ENCODE measurements around the gene SKOR2. TPM values are rescaled to one million over a fixed set of nuclear protein-coding genes. Genes with fewer than 3 reads are reported as not detected.
"Not testable (repeated sequence)": the region's sequence is repeated elsewhere in the genome, so short reads cannot be mapped to it uniquely, and the experiment has no call there.

The SKOR2 gene
- total RNA-seq, 1 experiment from 2014 or later, result not detected

DNA sequence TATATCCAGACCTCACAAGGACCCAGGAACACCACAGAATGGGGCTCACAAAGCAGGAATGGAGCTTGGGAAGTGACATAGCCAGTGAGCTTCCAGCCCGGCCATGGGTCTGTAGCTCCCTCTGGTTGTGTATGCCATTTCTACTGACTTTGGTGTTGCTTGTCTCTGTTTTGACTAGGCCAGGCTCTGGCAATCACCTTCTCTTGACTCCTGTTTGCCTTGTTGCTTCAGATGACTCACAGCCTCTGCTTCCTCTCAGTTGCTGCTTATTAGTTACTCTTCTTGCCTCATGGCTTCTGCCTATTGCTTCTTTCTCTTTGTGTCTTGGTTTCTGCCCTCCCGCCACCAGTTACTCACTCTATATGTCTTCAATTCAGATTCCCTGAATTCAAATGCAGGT is 59.5 kb downstream of the SKOR2 start:
- Histone ChIP-seq H3K9me3 (ENCODE audit: insufficient read depth, low read depth) (no peaks in the 10 kb centered on the region), H3K4me1 (replicated peaks; ENCODE audit: insufficient read depth) (no peaks in the 10 kb centered on the region; the same call in 1 of the 2 replicates), H3K27ac (no peak overlapping the region), H3F3A (ENCODE audit: insufficient read depth, low read depth) (no peaks in the 10 kb centered on the region), H3K27me3 (ENCODE audit: insufficient read depth, low read depth) (no peaks in the 10 kb centered on the region), H3K9me2 (ENCODE audit: insufficient read depth) (no peaks in the 10 kb centered on the region), H2AFZ (0 out of 2 replicates have a peak overlapping the region, but pooled peaks have one; percentile 29), H3K4me3 (no peak overlapping the region), H3K4me2 (no peak overlapping the region), H4K20me1 (ENCODE audit: insufficient read depth) (no peaks in the 10 kb centered on the region), H3K79me2 (ENCODE audit: low read depth) (no peaks in the 10 kb centered on the region), H3K36me3 (ENCODE audit: low read depth) (no peaks in the 10 kb centered on the region)
- TF ChIP-seq, protein P1, sequence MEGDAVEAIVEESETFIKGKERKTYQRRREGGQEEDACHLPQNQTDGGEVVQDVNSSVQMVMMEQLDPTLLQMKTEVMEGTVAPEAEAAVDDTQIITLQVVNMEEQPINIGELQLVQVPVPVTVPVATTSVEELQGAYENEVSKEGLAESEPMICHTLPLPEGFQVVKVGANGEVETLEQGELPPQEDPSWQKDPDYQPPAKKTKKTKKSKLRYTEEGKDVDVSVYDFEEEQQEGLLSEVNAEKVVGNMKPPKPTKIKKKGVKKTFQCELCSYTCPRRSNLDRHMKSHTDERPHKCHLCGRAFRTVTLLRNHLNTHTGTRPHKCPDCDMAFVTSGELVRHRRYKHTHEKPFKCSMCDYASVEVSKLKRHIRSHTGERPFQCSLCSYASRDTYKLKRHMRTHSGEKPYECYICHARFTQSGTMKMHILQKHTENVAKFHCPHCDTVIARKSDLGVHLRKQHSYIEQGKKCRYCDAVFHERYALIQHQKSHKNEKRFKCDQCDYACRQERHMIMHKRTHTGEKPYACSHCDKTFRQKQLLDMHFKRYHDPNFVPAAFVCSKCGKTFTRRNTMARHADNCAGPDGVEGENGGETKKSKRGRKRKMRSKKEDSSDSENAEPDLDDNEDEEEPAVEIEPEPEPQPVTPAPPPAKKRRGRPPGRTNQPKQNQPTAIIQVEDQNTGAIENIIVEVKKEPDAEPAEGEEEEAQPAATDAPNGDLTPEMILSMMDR (conservative IDR thresholded peaks at IDR 0.05), result no peak
- no peak for TF ChIP-seq EZH2 (IDR thresholded peaks at IDR 0.05; ENCODE audit: low read depth)
- BruUV-seq (replicated peaks), result no TSS peak
- POLR2A ChIA-PET (ENCODE audit: unreplicated experiment), result no interaction called here
- CTCF ChIA-PET, result no interaction called here
- peak in 1 of 2 experiments; percentile 53 for DNase-seq
- intact Hi-C loops (cut with micrococcal nuclease; ENCODE audit: unreplicated experiment), result no loop called here

DNA sequence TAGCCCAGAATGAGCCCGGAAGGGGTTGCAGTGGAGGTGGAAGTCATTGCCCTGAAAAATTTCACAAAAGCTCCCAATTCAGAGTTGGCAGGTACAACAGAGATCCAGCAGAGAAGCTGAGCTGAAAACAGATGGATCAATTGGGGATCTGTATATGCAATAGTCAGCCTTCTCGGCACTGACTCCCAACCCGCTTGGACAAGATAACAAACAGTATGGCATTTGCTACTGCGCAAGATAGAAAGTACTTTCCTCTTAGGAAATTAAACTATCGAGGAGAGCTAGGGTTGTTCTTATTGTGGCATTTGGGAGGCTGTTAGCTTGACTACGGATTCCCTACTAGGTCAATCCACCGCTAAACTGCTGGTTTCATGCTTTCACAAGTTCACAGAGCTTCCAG is 63.7 kb downstream of the SKOR2 start:
- Histone ChIP-seq H3K27ac (no peak overlapping the region), H3K4me3 (no peak overlapping the region), H2AFZ (no peak overlapping the region), H3K36me3 (ENCODE audit: low read depth) (no peaks in the 10 kb centered on the region), H3K4me2 (no peak overlapping the region), H3K9me2 (ENCODE audit: insufficient read depth) (no peaks in the 10 kb centered on the region), H3K9me3 (ENCODE audit: insufficient read depth, low read depth) (peaks cover 4% of the 10 kb centered on the region; the same call in 1 of the 2 replicates), H3F3A (ENCODE audit: insufficient read depth, low read depth) (no peaks in the 10 kb centered on the region), H3K27me3 (ENCODE audit: insufficient read depth, low read depth) (no peaks in the 10 kb centered on the region), H4K20me1 (ENCODE audit: insufficient read depth) (no peaks in the 10 kb centered on the region), H3K4me1 (replicated peaks; ENCODE audit: insufficient read depth) (no peaks in the 10 kb centered on the region; the same call in 1 of the 2 replicates), H3K79me2 (ENCODE audit: low read depth) (no peaks in the 10 kb centered on the region)
- BruUV-seq (replicated peaks), result no TSS peak
- DNase-seq, result no peak
- intact Hi-C loops (cut with micrococcal nuclease; ENCODE audit: unreplicated experiment), result no loop called here
- ChIA-PET CTCF (no interaction called here), POLR2A (ENCODE audit: unreplicated experiment) (no interaction called here)
- TF ChIP-seq EZH2 (IDR thresholded peaks at IDR 0.05; ENCODE audit: low read depth), result no peak
- TF ChIP-seq, protein P1 (conservative IDR thresholded peaks at IDR 0.05), result no peak

DNA sequence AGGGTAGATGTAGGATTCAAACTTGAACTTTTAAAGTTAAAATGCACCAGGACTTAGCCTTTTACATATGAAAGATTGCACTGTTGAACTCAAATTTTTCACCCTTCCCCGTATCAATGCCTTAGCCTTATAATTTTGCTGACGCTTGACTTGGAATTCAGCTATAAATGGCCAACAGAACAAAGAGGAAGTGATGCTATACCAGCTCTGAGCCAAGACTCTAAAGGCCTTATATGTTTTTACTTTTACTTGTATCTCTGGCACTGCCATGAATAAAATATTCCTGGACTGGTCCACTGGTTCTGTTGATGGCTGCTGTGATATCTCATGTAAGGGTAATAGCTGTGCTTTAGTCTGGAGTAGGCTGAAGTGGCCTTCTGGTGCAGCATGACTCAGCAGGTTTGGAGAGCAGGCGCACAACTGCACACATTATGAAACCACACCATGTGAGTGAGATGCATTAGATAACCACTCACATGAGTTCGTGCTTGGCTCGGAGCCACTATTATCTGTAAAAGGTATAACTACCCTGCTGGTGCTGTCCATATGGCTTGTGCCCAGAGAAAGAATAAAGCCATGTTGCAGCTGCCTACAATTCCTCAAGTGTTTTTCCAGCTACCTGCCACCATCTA is 66.9 kb downstream of the SKOR2 start:
- TF ChIP-seq EZH2 (IDR thresholded peaks at IDR 0.05; ENCODE audit: low read depth), result no peak
- TF ChIP-seq, protein P1 (conservative IDR thresholded peaks at IDR 0.05), result no peak
- Histone ChIP-seq H3K9me2 (ENCODE audit: insufficient read depth) (no peaks in the 10 kb centered on the region), H4K20me1 (ENCODE audit: insufficient read depth) (no peaks in the 10 kb centered on the region), H3K79me2 (ENCODE audit: low read depth) (no peaks in the 10 kb centered on the region), H3K4me1 (replicated peaks; ENCODE audit: insufficient read depth) (no peaks in the 10 kb centered on the region), H3K27me3 (ENCODE audit: insufficient read depth, low read depth) (no peaks in the 10 kb centered on the region), H3K27ac (no peak overlapping the region), H3K4me3 (no peak overlapping the region), H3K36me3 (ENCODE audit: low read depth) (no peaks in the 10 kb centered on the region), H3F3A (ENCODE audit: insufficient read depth, low read depth) (no peaks in the 10 kb centered on the region), H3K9me3 (ENCODE audit: insufficient read depth, low read depth) (peaks cover 4% of the 10 kb centered on the region; the same call in 1 of the 2 replicates), H3K4me2 (no peak overlapping the region), H2AFZ (no peak overlapping the region)
- intact Hi-C loops (cut with micrococcal nuclease; ENCODE audit: unreplicated experiment), result no loop called here
- no peak for DNase-seq
- BruUV-seq (replicated peaks), result no TSS peak
- CTCF ChIA-PET, result no interaction called here
- POLR2A ChIA-PET (ENCODE audit: unreplicated experiment), result no interaction called here

DNA sequence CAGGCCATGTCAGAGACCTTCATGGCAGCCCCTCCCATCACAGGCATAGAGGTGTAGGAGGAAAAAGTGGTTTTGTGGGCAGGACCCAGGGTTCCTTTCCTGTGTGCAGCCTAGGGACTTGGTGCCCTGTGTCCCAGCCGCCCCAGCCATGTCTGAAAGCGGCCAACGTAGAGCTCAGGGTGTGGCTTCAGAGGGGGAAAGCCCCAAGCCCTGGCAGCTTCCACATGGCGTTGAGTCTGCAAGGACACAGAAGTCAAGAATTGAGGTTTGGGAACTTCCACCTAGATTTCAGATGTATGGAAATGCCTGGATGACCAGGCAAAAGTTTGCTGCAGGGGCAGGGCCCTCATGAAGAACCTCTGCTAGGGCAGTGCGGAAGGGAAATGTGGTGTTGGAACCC is 69.3 kb downstream of the SKOR2 start:
- intact Hi-C loops (cut with micrococcal nuclease; ENCODE audit: unreplicated experiment); H3K27ac ChIP-seq; H3K79me2 ChIP-seq (ENCODE audit: low read depth); H3K4me1 ChIP-seq (replicated peaks; ENCODE audit: insufficient read depth); H3K36me3 ChIP-seq (ENCODE audit: low read depth); DNase-seq; BruUV-seq (replicated peaks); H2AFZ ChIP-seq; H3K4me3 ChIP-seq; H3K27me3 ChIP-seq (ENCODE audit: insufficient read depth, low read depth); H3F3A ChIP-seq (ENCODE audit: insufficient read depth, low read depth); POLR2A ChIA-PET (ENCODE audit: unreplicated experiment); H3K9me3 ChIP-seq (ENCODE audit: insufficient read depth, low read depth); H4K20me1 ChIP-seq (ENCODE audit: insufficient read depth); CTCF ChIA-PET; H3K4me2 ChIP-seq; H3K9me2 ChIP-seq (ENCODE audit: insufficient read depth): not testable (repeated sequence)

Data from PC-9 (cell line).